ENCODE results near the gene CACNA1I. TPM values are rescaled to one million over a fixed set of nuclear protein-coding genes. Genes with fewer than 3 reads are reported as not detected.

Gene CACNA1I
- total and polyA plus RNA-seq, 7 donors: under 0.01 to 0.95 (median 0.15) TPM; not detected in 3

- no peak for TF ChIP-seq POLR2AphosphoS5 (IDR thresholded peaks at IDR 0.05)
- TF ChIP-seq POLR2A (IDR thresholded peaks at IDR 0.05): no peak
- no peak for TF ChIP-seq CTCF (IDR thresholded peaks at IDR 0.05)
- TF ChIP-seq EP300 (IDR thresholded peaks at IDR 0.05): no peak
- Histone ChIP-seq H3K27ac (no peak overlapping the region), H3K9me3 (no peaks in the 10 kb centered on the region), H3K36me3 (no peaks in the 10 kb centered on the region), H3K4me3 (no peak overlapping the region), H3K27me3 (peaks cover 16 to 57% (median 32%) of the 10 kb centered on the region in 3 donors), H3K4me1 (peaks cover 0 to 8% (median 3%) of the 10 kb centered on the region in 4 donors)
- intact Hi-C loops (cut with DNase I): no loop called here
- DNase-seq: no peak
- 88 to 92% methylated on average over 5 of the region's 5 CpGs for WGBS, 2 donors
These were observed 113.1 kb downstream of the CACNA1I start for GRCh38 chr22:39683639-39684038.

- DNase-seq: no peak
- 44 to 62% methylated on average over 12 of the region's 12 CpGs for WGBS, 2 donors
- Histone ChIP-seq H3K9me3 (no peaks in the 10 kb centered on the region), H3K27me3 (peaks cover 16 to 69% (median 43%) of the 10 kb centered on the region in 3 donors), H3K4me3 (no peak overlapping the region), H3K36me3 (no peaks in the 10 kb centered on the region), H3K27ac (no peak overlapping the region), H3K4me1 (peaks cover 0 to 8% (median 3%) of the 10 kb centered on the region in 4 donors)
- TF ChIP-seq POLR2A (IDR thresholded peaks at IDR 0.05): no peak
- TF ChIP-seq CTCF (IDR thresholded peaks at IDR 0.05): no peak
- intact Hi-C loops (cut with DNase I): no loop called here
These were observed 114.2 kb downstream of the CACNA1I start for GRCh38 chr22:39684702-39685281.

- no peak for DNase-seq
- no peak overlapping the region for H3K27ac ChIP-seq
- peak overlapping the region in 1 of 4 donors; percentile 10 for H3K4me3 ChIP-seq
- H3K27me3 ChIP-seq: peaks cover 16 to 76% (median 50%) of the 10 kb centered on the region in 3 donors
- 14 to 25% methylated on average over 77 of the region's 77 CpGs for WGBS, 2 donors
- H3K9me3 ChIP-seq: no peaks in the 10 kb centered on the region
- no peaks in the 10 kb centered on the region for H3K36me3 ChIP-seq
- no peak for TF ChIP-seq POLR2AphosphoS5 (IDR thresholded peaks at IDR 0.05)
- TF ChIP-seq POLR2A (IDR thresholded peaks at IDR 0.05): no peak
- TF ChIP-seq CTCF (IDR thresholded peaks at IDR 0.05): no peak
- TF ChIP-seq EP300 (IDR thresholded peaks at IDR 0.05): no peak
- intact Hi-C loops (cut with DNase I): no loop called here
- H3K4me1 ChIP-seq: peaks cover 0 to 8% (median 3%) of the 10 kb centered on the region in 4 donors
These were observed 115.0 kb downstream of the CACNA1I start for GRCh38 chr22:39685336-39686177.

GRCh38 chr22:39686178-39686620 is 115.6 kb downstream of the CACNA1I start:
- TF ChIP-seq CTCF (IDR thresholded peaks at IDR 0.05): no peak
- no peak for TF ChIP-seq POLR2AphosphoS5 (IDR thresholded peaks at IDR 0.05)
- TF ChIP-seq EP300 (IDR thresholded peaks at IDR 0.05): no peak
- no peak for TF ChIP-seq POLR2A (IDR thresholded peaks at IDR 0.05)
- H3K4me3 ChIP-seq: no peak overlapping the region
- H3K36me3 ChIP-seq: no peaks in the 10 kb centered on the region
- intact Hi-C loops (cut with DNase I): no loop called here
- H3K9me3 ChIP-seq: no peaks in the 10 kb centered on the region
- DNase-seq: no peak
- 50 to 69% methylated on average over 39 of the region's 39 CpGs for WGBS, 2 donors
- no peak overlapping the region for H3K27ac ChIP-seq
- peaks cover 0 to 8% (median 3%) of the 10 kb centered on the region in 4 donors for H3K4me1 ChIP-seq
- peaks cover 20 to 83% (median 55%) of the 10 kb centered on the region in 3 donors for H3K27me3 ChIP-seq

All from sigmoid colon (tissue), 7 donors.